ENCODE data around the gene CSPG4.

The CSPG4 gene

DNA sequence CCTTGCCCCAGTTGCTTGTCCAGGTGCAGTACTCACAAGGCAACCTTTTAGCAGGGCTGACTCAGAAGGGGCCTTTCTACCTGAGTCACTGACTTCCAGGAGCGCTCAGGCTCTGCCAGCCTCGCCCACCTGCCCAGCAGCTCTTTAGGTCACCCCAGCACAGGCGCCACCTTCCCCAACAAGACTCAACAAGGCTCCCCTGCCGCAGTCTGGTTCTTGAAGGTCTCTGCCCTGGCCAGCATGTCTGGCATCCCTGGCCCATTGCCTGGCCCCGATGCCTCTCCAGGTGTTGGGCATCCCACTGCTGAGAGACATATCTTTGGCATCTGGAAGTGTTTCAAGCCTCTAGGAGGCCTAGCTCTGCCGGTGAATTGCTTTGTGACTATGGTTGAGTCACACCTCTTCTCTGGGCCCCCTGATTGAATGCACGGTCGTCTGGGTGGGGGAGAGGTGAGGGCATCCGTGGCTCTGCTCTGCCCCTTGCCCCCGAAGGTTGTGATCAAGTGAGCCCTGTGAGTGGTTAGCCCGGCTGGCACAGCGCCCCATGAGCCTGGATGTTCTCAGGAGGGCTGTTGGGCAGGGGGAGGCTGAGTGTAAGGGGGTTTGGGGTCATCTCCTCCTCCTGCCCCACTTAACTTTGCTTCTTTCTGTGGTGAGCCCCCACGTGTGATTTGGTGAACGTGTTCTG, 43.3 kb downstream of the CSPG4 start:
- DNase-seq (ENCODE audit: low read depth): no peak

DNA sequence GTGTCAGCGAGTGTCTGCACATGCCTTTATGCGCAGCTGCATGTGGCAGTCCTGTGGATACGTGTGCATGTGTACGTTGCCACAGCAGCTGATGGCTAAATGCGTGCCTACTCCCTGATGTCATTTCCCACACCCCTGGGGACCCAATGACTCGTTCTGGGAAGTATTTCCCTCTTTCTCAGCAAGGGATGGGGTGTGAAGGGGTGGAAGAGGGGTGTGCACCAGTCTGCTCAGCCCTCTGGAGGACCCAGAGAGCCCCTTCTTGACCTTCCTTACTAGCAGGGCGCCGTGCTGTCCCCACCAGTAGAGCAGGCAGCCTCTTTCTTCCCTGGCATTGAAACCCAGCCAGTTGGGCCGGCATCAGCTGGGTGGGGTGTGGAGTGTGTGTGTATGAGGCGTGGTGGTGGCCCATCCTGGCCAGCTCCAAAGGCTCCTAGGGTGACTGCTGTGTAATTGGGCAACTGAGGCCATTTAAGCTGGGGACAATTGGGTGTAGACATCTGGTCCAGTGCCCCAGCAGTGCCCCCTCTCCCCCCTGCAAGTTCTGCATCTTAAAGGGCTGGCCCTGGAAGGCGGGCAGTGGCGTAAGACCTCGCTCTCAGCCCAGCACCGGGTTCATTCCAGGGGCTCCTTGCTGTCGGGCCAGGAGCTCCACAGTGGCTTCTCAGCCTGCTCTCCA, 45.7 kb downstream of the CSPG4 start:
- no peak for DNase-seq (ENCODE audit: low read depth)

DNA sequence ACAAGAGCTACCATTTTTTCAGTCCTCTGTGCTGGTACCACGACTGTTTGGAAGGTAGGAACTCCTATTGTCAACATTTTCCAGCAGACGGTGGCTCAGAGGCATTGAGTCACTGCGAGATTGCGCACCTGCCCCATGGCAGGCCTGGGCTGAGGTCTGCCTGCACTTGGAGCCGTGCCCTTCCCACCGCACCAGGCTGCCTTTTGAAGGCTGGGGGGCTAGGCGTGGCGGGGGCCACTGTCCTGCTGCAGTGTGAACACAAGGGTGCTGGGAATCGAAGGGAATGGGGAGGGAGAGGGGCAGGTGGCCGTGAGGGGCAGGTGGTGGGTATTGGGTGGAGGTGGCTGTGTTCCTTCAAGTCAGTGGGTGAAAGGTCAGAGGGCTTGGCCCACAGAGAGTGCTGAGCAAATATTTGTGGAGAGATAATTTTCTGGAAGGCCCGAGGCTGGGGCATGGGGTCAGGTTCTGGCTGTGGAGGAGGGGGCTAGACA, 48.7 kb downstream of the CSPG4 start:
- DNase-seq (ENCODE audit: low read depth): no peak

DNA sequence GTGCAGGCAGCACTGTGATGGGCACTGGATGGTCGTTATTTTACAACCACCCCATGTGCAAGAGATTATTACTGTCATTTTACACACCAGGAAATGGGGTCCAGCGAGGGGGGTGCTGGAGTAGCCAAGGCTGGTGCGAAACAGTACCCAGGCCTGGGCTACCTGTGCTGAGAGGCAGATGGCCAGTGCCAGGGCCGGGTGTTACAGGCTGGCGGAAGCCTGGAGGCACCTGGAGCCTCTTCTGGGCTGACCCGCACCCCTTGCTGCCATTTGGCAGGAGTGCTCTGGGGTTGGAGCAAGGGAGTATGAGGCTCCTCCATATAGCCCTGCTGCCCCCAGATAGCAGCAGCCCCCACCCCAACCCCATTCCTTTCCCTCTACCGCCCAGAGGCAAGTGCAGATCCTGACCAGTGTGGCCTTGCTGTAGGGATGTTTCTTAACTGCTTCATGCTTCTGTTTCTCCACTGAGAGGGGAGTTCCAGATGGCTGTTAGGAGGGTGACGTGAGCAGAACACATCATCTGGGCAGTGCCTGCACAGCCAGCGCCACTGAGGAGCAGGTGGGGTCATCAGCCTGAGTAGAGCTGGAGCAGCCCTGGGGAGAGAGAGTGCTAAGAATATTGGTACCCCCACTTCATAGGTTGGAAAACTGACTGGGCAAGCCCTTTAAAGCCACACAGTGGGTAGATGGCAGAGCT, 49.7 kb downstream of the CSPG4 start:
- DNase-seq (ENCODE audit: low read depth): no peak

DNA sequence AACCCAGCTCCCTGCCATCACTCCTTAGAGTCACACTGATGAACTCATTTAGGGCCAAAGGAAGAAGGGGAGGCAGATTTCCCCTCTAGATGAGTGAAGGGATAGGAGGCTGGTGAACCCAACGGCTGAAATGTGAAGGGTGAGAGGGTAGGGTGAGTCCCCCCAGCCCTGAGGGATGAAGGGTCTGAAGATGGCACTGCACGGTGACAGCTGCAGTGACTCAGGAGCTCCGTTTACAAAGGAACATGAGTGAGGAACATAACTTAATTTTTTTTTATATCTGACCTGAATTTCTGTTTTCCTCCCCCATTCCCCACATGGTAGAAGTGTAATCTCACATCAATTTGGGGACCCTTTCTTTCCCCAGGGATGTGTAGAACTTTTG, 50.9 kb downstream of the CSPG4 start:
- no peak for DNase-seq (ENCODE audit: low read depth)

DNA sequence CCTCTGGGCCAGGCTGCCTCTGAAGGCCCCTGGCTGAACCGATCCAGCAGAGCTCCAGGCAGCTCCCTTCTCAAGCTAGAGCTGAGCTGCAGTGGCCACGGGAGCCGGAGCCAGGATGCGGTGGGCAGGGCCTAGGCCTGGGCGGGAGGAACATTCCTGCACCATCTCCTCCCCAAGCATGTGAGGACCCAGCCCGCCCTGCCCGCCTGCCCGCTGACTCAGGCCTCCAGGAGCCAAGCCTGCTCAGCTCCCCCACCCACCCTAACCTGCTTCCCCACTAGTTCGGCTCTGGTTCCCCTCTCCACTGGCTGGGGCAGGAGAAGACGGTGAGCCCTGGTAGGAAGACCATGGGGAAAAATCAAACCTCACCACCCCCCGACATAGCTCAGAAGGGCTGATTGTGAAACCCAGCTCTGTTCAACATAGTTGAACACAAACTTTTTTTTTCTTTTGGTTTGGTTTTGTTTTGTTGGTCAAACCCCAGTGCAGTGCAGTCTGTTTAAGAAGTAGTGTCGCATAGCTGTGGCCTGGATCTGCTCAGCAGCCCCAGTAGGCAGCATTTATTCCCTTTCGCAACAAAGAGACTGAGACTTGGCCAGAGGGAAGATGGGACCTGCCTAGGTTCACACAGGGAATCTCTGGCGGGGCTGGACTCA, 51.4 kb downstream of the CSPG4 start:
- DNase-seq (ENCODE audit: low read depth): no peak

DNA sequence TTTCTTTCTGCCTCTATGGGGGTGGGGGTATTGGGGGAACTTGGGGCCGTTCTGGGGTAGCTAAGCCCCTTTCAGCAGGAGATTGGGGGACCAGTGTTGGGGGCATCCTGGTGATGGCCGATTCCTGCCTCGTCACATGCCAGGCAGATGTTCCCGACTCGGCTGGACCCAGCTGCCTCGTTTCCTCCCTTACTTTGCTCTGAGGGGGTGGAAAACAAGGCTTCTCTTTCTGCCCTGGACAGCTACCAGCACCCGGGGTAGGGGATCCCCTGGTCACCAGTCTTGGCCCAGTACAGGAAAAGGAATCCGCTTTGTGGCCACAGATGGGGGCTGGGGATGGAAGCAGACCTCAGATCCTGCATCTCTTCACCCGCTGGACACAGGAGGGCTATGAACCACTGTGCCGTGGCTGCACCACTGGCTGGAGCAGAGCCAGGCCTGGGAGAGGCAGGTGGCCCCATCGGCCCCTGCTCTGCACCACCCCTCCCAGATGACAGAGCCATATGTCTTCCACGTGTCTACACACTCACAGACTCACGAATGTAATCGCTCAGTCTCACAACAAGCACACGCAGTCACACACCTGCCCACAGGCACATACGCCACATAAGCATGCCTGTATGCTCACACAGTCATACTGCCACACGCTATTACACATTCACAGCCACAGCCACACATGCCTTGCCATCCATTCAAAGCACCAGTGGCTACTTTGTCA, 52.6 kb downstream of the CSPG4 start:
- DNase-seq (ENCODE audit: low read depth): no peak

DNA sequence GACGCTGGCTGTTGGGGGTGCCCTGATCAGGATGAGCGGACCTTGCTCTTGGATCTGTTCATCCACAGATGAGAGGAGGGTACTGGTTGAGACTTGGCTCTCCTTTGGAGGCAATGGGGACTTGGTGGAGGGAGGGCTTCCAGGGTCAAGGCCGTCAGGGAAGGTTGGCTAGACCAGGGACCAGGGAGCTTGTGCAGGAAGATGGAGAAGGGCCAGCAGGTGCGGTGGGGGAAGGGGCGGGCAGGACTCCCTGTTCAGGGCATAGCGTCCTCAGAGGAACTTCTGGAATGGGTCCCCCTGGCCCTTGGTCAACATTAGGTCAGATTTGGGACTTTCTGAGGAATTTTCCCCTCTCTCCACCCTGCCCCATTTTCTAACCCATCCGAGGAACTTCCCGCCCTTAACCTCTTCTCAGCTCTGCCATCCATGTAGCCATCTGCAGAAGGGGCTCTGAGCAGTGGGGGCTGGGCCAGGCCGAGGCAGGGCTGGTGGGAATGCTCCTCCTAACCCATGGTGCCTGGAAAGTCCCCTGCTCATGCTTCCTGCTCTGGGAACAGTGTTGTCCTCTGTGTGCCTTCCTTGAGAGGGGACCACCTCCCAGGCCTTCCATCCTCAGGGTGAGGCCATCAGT, 53.4 kb downstream of the CSPG4 start:
- no peak for DNase-seq (ENCODE audit: low read depth)

DNA sequence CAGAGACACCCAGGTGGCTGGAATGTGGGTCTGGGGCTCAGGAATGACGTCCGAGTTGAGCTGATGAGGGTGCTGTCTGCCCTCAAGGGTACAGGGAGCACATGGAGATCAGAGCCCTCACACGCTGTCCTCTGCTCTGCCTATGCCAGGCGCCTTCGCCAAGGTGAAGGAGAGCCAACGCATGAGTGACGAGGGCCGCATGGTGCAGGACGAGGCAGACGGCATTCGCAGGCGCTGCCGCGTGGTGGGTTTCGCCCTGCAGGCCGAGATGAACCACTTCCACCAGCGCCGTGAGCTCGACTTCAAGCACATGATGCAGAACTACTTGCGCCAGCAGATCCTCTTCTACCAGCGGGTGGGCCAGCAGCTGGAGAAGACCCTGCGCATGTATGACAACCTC, 55.8 kb downstream of the CSPG4 start:
- DNase-seq (ENCODE audit: low read depth): no peak

DNA sequence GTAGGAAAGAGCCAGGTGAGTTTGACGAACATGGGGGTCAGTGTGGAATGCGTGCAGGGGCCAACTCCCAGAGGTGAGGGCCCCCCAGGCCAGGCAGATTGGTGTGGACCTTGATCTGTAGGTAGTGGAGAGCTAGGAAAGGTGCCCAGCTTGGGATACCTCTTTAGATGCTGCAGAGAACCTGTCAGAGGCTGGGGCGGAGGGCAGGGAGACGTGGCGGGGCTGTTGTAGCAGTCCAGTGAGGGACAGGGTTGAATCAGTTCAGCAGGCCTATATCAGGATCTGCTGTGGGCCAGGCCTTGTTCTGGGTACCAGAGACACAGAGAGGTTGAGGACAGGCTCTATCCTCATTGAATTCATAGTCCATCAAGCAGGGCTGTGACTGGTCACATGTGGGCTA, 56.3 kb downstream of the CSPG4 start:
- no peak for DNase-seq (ENCODE audit: low read depth)

DNA sequence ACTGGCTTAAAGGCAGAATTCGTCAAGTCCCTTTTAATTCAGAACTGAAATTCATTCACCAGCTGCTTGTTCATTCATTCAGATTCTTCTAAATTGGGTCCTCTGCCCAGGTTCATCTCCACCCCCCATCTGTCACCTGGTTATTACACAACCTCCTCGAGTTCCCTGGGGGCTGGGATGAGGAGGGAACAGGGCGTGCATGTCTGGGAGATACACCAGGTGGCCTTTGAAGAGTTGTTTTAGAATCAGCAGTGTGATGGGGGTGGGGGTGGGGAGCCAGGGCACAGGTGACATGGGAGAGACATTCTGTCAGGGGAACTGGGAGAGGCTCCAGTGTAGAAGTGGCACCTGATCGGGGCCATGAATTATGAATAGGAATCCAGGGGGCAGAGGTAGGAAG, 56.7 kb downstream of the CSPG4 start:
- no peak for DNase-seq (ENCODE audit: low read depth)

DNA sequence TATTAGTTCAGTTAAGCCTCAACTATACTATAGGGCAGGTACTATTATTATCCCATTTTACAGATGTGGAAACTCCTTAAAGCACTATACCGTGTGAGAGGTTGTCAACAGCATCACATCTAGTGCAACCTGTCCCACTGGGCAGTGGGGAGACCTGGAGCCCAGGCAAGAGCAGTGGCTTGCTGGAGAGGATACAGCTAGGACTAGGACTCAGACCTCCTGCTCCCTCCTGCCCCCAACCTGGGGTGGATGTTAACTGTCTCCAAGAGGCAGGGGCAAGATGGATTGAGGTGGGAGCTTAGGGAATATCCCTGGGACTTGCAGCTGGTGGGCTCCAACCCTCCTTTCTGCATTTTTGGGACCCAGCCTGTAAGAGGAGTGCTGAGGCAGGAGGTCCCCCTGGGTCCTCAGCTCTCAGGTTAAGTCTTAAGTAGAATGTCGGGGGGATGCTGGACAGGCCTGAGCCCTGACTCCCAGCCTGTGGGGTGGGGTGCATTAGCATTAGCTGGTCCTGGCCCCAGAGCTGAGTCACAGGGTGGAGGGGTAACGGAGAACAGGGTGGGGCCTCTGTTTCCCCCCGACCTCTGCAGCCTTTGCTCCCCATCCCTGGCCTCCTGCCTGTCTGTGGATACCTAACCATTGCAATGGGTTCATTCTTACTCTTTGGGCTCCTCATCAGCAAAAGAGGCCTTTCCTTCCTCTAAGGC, 58.3 kb downstream of the CSPG4 start:
- DNase-seq (ENCODE audit: low read depth): no peak

DNA sequence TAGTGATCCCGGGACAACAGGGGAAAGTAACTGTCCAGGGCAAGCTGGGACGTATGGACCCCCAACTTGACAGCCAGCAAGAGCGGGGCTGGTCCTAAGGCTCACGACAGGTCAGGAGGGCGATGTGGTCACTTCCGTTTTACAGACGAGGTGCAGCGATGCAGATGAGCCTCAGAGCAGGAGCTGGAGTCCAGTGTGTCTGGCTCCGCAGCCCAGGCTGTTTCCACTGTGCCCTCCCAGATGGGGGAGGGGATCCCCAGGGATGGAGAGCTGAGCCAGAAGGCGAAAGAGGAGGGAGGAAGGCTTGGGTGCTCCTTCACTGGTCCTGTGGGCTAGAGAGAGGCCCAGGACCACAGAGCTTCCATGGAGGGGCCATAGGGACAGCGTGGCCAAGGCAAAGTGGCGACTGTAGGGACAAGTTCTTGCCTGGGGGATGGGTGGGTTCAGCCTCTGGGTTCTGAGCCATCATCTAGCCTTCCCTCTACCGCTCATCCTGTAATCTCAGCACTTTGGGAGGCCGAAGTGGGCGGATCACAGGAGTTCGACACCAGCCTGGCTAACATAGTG, 59.2 kb downstream of the CSPG4 start:
- no peak for DNase-seq (ENCODE audit: low read depth)

DNA sequence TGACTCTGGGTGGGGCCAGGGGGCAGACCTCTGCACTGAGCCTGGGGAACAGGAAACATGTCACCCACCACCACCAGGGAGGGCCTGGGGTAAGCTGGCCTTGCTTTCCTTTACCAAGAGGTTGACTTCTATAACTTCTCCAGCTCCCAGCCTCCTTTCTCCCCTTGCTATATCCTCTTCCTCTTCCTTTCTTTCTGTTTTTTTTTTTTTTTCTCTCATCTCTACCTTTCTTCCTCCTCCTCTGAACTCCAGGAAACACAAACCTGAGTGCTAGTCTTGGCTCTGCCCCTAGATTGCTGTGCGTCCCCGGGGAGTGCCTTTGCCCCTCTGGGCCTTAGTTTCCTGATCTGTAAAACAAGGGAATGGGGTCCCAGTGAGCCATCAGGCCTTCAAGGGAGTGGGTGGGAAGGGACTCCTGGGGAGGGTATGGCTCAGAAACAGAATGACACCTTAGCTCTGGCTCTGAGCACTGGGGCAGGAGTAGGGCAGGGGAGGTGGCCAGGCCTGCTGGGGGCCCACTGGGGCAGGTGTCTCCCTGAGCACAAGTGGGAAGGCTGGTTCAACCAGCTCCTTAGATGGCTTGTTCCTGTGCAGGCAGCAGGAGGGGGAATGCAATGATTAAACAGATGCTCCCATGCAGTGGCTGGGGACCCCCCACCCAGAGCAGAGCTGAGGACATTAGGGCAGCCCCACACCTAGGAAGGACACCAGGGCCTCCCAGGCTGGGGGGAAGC, 60.7 kb downstream of the CSPG4 start:
- no peak for DNase-seq (ENCODE audit: low read depth)

DNA sequence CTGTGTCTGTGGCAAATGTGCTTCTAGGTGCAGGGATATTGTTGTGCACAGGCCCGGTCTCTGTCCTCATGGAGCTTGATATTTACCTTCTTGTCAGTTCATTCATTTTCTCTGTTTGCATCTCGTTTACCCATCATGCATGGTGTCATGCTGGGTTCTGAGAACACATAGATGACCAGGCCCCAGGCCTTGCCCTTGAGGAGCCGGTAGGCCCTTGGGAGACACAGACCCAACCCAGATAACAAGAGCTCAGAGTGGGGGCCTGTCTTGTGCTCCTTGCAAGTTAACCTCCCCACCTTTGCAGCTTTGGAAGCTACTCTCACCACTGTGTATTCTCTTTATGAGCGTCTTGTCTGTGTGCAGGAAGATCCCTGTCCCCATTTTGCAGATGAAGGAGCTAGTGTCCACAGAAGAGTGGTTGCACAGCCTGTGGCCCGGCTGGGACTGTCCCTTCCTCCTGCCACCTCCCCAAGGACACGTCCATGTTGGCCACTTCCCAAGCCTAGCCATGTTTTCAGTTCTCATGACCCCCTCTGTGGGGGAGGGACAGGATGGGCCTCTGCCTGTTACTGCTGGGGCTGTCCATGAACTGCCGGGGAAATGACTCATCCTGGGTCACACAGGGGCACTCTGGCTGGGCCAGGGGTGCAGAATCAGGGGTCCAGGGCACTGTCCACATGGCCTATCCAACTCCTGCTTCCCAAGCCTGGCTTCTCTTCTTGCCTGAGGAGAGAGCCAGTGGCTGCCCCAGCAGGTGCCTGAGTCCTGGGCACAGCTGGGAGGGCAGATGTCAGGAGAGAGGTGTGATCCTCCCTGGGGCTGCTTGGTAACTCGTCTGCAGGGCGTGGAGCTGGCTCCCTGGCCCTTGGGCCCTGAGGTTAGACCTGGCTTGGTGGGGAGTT, 61.5 kb downstream of the CSPG4 start:
- no peak for DNase-seq (ENCODE audit: low read depth)

DNA sequence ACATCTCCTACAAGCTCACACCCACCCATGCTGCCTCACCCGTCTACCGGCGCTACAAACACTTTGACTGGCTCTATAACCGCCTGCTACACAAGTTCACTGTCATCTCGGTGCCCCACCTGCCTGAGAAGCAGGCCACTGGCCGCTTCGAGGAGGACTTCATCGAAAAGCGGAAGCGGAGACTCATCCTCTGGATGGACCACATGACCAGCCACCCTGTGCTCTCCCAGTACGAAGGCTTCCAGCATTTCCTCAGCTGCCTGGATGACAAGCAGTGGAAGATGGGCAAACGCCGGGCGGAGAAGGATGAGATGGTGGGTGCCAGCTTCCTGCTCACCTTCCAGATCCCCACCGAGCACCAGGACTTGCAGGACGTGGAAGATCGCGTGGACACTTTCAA, 62.8 kb downstream of the CSPG4 start:
- no peak for DNase-seq (ENCODE audit: low read depth)

DNA sequence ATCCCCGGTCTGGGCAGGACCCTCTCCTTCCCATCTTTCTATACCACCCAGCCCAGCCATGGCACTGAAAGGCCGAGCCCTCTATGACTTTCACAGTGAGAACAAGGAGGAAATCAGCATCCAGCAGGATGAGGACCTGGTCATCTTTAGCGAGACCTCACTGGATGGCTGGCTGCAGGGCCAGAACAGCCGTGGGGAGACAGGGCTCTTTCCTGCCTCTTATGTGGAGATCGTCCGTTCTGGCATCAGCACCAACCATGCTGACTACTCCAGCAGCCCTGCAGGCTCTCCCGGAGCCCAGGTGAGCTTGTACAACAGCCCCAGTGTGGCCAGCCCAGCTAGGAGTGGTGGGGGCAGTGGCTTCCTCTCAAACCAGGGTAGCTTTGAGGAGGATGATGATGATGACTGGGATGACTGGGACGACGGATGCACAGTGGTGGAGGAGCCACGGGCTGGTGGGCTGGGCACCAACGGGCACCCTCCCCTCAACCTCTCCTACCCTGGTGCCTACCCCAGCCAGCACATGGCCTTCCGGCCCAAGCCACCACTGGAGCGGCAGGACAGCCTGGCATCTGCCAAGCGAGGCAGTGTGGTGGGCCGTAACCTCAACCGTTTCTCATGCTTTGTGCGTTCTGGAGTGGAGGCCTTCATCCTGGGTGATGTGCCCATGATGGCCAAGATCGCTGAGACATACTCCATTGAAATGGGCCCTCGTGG, 63.4 kb downstream of the CSPG4 start:
- DNase-seq (ENCODE audit: low read depth): no peak
